Activated B cell treated with CpG ODN at 0.5 μM for 24 hours (primary cell): ENCODE results near the gene FGF23. TPM values are rescaled to one million over a fixed set of nuclear protein-coding genes. Genes with fewer than 3 reads are reported as not detected.

ENCODE experiments used
- ATAC-seq: fragments of 200-7000 bp; cut with Tn5 transposase; one replicate; pipeline ENCODE4 v1.10.0; 2021; ENCODE audit warnings: low read depth, mild to moderate bottlenecking, moderate library complexity
- CTCF ChIA-PET: fragments of 350-600 bp; sonication (Branson Sonifier 250); formaldehyde crosslinking; loops from one replicate; lab custom pipeline; 2021; ENCODE audit warnings: antibody characterized with exemption; lab: Charles Lee
- POLR2A ChIA-PET: fragments of 350-600 bp; sonication (Branson Sonifier 250); formaldehyde crosslinking; loops from one replicate; lab custom pipeline; 2021; ENCODE audit warnings: antibody characterized with exemption; lab: Charles Lee
- DNase-seq: peaks from one replicate; pipeline ENCODE4 v3.0.0; 2022
- H3K27ac Mint-ChIP-seq: one replicate; pipeline ENCODE4 v1.8.0; 2020; ENCODE audit warnings: mixed read lengths
- H3K27me3 Mint-ChIP-seq: one replicate; pipeline ENCODE4 v1.8.0; 2021; ENCODE audit warnings: mixed read lengths
- H3K36me3 Mint-ChIP-seq: one replicate; pipeline ENCODE4 v1.8.0; 2021; ENCODE audit warnings: low read depth, mixed read lengths
- H3K4me1 Mint-ChIP-seq: one replicate; pipeline ENCODE4 v1.8.0; 2021; ENCODE audit warnings: mixed read lengths
- H3K4me3 Mint-ChIP-seq: one replicate; pipeline ENCODE4 v1.8.0; 2020; ENCODE audit warnings: mild to moderate bottlenecking, mixed read lengths
- H3K9me3 Mint-ChIP-seq: one replicate; pipeline ENCODE4 v1.8.0; 2020; ENCODE audit warnings: mixed read lengths
- intact Hi-C: fragments of 100-400 bp; cut with micrococcal nuclease; formaldehyde crosslinking; loops from one replicate; pipeline ENCODE4 v1.15.1; 2024
- total RNA-seq: library from RNA; stranded (reverse); gene quantifications from 2 replicates; pipeline ENCODE4 v1.2.3, GENCODE V29; 2022
- TF ChIP-seq, protein P1 (sequence below): fragments of 200-600 bp; IDR thresholded peaks from one replicate; pipeline ENCODE4 v1.8.0; 2022; ENCODE audit warnings: antibody characterized with exemption, mild to moderate bottlenecking

FGF23 gene
- total RNA-seq, 1 donor from 2014 or later = not detected

DNA sequence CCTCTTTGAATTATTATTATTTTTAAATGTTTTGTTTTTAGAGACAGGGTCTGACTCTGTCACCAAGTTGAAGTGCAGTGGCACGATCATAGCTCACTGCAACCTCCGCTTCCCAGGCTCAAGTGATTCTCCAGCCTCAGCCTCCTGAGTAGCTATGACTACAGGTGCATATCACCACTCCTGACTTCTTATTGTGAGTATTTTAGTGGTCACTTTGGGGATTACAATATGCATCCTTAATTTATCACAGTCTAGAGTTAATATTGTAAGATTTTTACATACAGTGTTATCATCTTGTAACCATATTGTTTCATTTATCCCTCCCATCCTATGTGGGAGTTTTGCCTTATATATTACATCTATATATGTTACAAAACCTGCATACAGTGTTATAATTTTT, 13.4 kb downstream of the FGF23 start:
- DNase-seq (no peak), ATAC-seq (no peak)
- CTCF ChIA-PET = no interaction called here
- peaks cover 22% of the 10 kb centered on the region for H3K27me3 Mint-ChIP-seq
- TF ChIP-seq, protein P1, sequence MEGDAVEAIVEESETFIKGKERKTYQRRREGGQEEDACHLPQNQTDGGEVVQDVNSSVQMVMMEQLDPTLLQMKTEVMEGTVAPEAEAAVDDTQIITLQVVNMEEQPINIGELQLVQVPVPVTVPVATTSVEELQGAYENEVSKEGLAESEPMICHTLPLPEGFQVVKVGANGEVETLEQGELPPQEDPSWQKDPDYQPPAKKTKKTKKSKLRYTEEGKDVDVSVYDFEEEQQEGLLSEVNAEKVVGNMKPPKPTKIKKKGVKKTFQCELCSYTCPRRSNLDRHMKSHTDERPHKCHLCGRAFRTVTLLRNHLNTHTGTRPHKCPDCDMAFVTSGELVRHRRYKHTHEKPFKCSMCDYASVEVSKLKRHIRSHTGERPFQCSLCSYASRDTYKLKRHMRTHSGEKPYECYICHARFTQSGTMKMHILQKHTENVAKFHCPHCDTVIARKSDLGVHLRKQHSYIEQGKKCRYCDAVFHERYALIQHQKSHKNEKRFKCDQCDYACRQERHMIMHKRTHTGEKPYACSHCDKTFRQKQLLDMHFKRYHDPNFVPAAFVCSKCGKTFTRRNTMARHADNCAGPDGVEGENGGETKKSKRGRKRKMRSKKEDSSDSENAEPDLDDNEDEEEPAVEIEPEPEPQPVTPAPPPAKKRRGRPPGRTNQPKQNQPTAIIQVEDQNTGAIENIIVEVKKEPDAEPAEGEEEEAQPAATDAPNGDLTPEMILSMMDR = no peak
- H3K4me3 Mint-ChIP-seq = no peak overlapping the region
- no peak overlapping the region for H3K27ac Mint-ChIP-seq
- intact Hi-C loops = no loop called here
- no peaks in the 10 kb centered on the region for H3K9me3 Mint-ChIP-seq
- no peaks in the 10 kb centered on the region for H3K4me1 Mint-ChIP-seq
- POLR2A ChIA-PET = no interaction called here
- H3K36me3 Mint-ChIP-seq = no peaks in the 10 kb centered on the region

DNA sequence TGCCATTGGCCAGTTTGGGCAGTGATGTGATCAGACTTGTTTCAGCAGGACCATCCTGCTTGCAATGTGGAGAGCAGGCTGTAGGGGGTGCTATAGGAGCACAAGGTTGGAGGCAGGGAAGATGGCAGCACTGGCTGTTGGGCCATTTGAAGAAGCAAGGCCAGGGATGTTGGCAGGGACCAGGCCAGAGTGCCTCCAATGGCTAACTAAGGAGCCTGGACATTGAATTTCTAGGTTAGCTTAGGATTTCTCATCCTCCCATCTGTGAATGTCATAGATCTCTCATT, 23.5 kb downstream of the FGF23 start:
- Mint-ChIP-seq H3K36me3 (peaks cover 22% of the 10 kb centered on the region), H3K9me3 (peaks cover 5% of the 10 kb centered on the region), H3K27ac (no peak overlapping the region), H3K27me3 (no peaks in the 10 kb centered on the region), H3K4me1 (no peaks in the 10 kb centered on the region), H3K4me3 (no peak overlapping the region)
- intact Hi-C loops = loop anchor here (10.0 kb wide), 1 partner anchor 649 kb away; no protein-coding TSS in a partner anchor
- ATAC-seq (no peak), DNase-seq (no peak)
- ChIA-PET CTCF (no interaction called here), POLR2A (no interaction called here)
- TF ChIP-seq, protein P1 = no peak

DNA sequence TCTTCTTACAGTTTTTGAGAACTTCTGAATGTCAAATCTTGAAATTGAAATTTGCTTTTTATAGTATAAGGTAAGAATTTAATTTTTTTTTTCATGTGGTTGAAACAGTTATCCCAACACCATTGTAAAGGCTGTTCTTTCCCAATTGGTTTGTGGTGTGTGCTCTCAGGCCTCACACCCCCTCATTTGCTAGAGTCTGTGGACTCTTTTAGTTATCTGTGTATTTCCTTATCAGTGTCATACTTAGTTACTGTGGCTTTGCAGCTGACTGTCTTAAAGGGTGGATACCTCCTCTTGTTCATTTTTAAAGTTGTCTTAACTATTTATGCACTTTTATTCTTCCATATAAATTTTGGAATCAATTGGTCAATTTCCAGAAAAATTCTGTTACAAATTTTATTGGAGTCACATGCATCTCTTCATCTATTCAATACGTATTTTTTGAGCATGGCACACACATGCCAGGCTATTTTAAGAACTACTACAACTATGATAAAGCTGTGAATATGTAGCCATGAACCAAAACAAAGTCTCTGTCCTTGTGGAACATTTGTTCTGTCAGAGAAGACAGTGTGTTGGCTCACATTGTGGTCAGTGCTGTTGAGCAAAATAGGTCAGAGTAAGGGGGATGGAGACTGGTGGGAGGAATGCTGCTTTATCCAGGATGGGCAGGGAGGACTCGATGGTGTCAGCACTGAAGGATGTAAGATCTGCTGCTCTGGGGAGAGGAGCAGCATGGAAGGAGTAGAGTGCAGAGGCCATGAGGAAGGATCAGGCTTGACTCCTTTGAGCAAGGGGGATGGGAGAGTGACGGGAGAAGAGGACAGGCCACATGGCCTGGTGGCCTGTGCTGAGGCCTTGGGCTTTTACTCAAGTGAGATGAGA, 24.1 kb downstream of the FGF23 start:
- Mint-ChIP-seq H3K4me1 (no peaks in the 10 kb centered on the region), H3K27ac (no peak overlapping the region), H3K9me3 (peaks cover 5% of the 10 kb centered on the region), H3K27me3 (no peaks in the 10 kb centered on the region), H3K4me3 (no peak overlapping the region), H3K36me3 (peaks cover 26% of the 10 kb centered on the region)
- ATAC-seq (no peak), DNase-seq (no peak)
- POLR2A ChIA-PET = no interaction called here
- intact Hi-C loops = loop anchor here (10.0 kb wide), 1 partner anchor 649 kb away; no protein-coding TSS in a partner anchor
- CTCF ChIA-PET = interaction anchor here (0.7 kb wide), 1 partner anchor 848 kb away, joined by 3 read pairs; no protein-coding TSS in a partner anchor
- TF ChIP-seq, protein P1 = no peak

DNA sequence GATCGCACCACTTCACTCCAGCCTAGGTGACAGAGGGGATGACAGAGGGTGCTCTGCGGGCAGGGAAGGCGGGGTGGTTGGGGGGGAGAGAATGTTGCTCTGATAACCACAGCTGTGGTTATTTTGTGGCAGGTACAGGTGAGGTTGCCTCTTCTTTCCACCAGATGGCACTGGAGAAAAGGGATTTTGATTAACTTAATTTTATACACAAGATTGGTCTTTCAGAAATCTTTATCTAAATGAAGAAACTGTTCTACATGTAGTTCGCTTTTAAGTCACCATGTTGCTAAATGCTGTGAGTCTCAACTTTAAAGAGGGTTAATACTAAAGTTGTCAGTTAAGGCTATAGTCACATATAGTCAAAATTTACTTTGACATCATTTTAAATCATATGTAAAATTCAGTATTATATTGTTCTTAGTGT, 25.7 kb downstream of the FGF23 start:
- POLR2A ChIA-PET = no interaction called here
- DNase-seq (no peak), ATAC-seq (peak; percentile 54)
- Mint-ChIP-seq H3K27me3 (no peaks in the 10 kb centered on the region), H3K4me1 (no peaks in the 10 kb centered on the region), H3K4me3 (no peak overlapping the region), H3K36me3 (peaks cover 40% of the 10 kb centered on the region), H3K9me3 (no peaks in the 10 kb centered on the region), H3K27ac (no peak overlapping the region)
- TF ChIP-seq, protein P1 = no peak
- CTCF ChIA-PET = no interaction called here
- intact Hi-C loops = loop anchor here (5.0 to 10.0 kb wide), 3 partner anchors 174 to 651 kb away; no protein-coding TSS in a partner anchor

DNA sequence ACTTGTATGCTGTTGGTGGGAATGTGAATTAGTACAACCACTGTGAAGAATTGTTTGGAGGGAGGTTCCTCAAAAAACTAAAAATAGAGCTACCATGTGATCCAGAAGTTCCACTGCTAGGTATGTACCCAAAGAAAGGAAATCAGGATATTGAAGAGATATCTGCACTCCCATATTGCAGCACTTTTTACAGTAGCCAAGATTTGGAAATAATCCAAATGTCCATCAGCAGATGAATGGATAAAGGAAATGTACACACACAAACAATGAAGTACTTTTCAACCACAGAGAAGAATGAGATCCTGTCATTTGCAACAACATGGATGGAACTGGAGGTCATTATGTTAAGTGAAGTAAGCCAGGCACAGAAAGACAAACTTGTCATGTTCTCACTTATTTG, 32.6 kb downstream of the FGF23 start:
- Mint-ChIP-seq H3K4me1 (no peaks in the 10 kb centered on the region), H3K27ac (no peak overlapping the region), H3K4me3 (no peak overlapping the region), H3K9me3 (no peaks in the 10 kb centered on the region), H3K27me3 (no peaks in the 10 kb centered on the region), H3K36me3 (peaks cover 54% of the 10 kb centered on the region)
- no peak for DNase-seq
- ChIA-PET POLR2A (no interaction called here), CTCF (no interaction called here)
- intact Hi-C loops = no loop called here
- no peak for ATAC-seq
- TF ChIP-seq, protein P1 = no peak
